Measurements from ENCODE around the gene ZFP36.

GRCh38 chr19:39359026-39359425, 47.6 kb upstream of the ZFP36 start:
- TF ChIP-seq ZNF274 (IDR thresholded peaks at IDR 0.05; ENCODE audit: low read depth, low read length) (no peak), YY1 (IDR thresholded peaks at IDR 0.05; ENCODE audit: insufficient read depth, insufficient read length) (no peak)
